K562 treated with DMSO at 1 percent for 48 hours (cell line): ENCODE results near the gene SDC4. TPM values are rescaled to one million over a fixed set of nuclear protein-coding genes. Genes with fewer than 3 reads are reported as not detected.

Experiments
- total RNA-seq: library from RNA; unstranded; fragments of 300-600 nt; gene quantifications from 2 replicates; pipeline ENCODE4 v1.2.3, GENCODE V29; 2022; ENCODE audit warnings: low replicate concordance; ENCODE audit errors: extremely low read depth

SDC4 gene
- total RNA-seq = not detected in 2 replicates

GRCh38 chr20:45347936-45348778 is at the start of gene SDC4:
SDC4 (minus strand) TSS chr20:45348424; CDS start chr20:45348384, 40 bp downstream.

GRCh38 chr20:45378191-45378590 is 30.0 kb upstream of the SDC4 start, which contains the start of gene TP53TG5:
TP53TG5 (minus strand) TSS chr20:45378325; CDS start chr20:45378236, 89 bp downstream.

GRCh38 chr20:45362804-45363610 is 14.8 kb upstream of the SDC4 start, which contains the start of gene SYS1:
SYS1 (plus strand) TSS chr20:45363156; CDS start chr20:45363532, 376 bp downstream.

DNA sequence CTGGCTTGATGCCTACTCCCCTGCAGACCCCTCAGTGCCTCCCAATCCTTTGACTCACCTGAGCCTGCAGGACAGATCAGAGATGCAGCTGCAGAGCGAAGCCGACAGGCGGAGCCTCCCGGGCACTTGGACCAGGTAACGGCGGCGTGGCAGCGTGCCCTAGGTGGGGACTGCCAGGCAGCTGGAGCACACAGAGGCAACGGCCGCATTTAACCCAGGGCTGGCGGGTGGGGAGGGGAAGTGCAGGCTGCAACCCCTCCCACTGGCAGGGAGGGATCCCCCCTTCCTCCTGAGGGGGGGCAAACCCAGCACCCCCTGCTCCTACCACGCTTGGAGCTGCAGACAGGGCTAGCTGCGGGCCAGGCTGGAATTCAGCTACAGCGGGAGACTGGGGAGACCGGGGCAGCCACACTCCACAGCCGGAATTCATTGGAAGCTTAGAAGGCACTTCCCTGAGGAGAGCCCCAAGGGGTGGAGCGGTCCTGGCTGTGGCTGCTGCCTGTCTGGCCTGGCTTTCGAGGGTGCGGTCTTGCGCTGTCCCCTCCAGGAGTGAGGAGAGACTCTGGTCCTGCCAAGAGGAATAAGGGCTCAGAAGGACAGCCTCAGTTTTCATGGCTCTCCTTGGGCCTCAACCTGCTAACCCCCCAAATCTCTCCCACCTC is 40.0 kb downstream of the SDC4 start, which contains the start of gene MATN4:
Gene MATN4 (minus strand): TSS at position 183 of the 662 bp plus-strand sequence. CDS start 2,717 bp downstream, outside the sequence.

GRCh38 chr20:45306431-45306982 is 41.7 kb downstream of the SDC4 start, which contains the start of gene RBPJL:
RBPJL (plus strand) TSS chr20:45306840; CDS start chr20:45306923, 83 bp downstream.

Other genes with a start within 250 kb of the SDC4 start
- not detected in 2 replicates for gene KCNS1, start 247.3 kb downstream of the SDC4 start, total RNA-seq
- gene WFDC5, start 233.2 kb downstream of the SDC4 start, total RNA-seq = not detected in 2 replicates
- gene WFDC12, start 224.0 kb downstream of the SDC4 start, total RNA-seq = not detected in 2 replicates
- not detected in 2 replicates for gene PI3, start 173.5 kb downstream of the SDC4 start, total RNA-seq
- gene SEMG1, start 141.4 kb downstream of the SDC4 start, total RNA-seq = not detected in 2 replicates
- gene SEMG2, start 127.1 kb downstream of the SDC4 start, total RNA-seq = not detected in 2 replicates
- not detected in 2 replicates for gene SLPI, start 93.9 kb downstream of the SDC4 start, total RNA-seq
- not detected in 2 replicates for gene RBPJL, start 41.6 kb downstream of the SDC4 start, total RNA-seq
- not detected in 2 replicates for gene MATN4, start 40.1 kb downstream of the SDC4 start, total RNA-seq
- not detected in 2 replicates for gene SYS1, start 14.7 kb upstream of the SDC4 start, total RNA-seq
- not detected in 2 replicates for gene TP53TG5, start 29.9 kb upstream of the SDC4 start, total RNA-seq
- not detected in 2 replicates for gene DBNDD2, start 59.9 kb upstream of the SDC4 start, total RNA-seq
- gene PIGT, start 67.7 kb upstream of the SDC4 start, total RNA-seq = not detected in 2 replicates
- gene WFDC2, start 121.3 kb upstream of the SDC4 start, total RNA-seq = not detected in 2 replicates
- gene SPINT3, start 167.2 kb upstream of the SDC4 start, total RNA-seq = not detected in 2 replicates
- not detected in 2 replicates for gene WFDC6, start 191.1 kb upstream of the SDC4 start, total RNA-seq
- not detected in 2 replicates for gene EPPIN, start 199.0 kb upstream of the SDC4 start, total RNA-seq
- gene WFDC8, start 230.9 kb upstream of the SDC4 start, total RNA-seq = not detected in 2 replicates